ENCODE results near the gene CAT. TPM values are rescaled to one million over a fixed set of nuclear protein-coding genes. Genes with fewer than 3 reads are reported as not detected.

CAT gene
- total and polyA plus RNA-seq, 3 donors from 2014 or later, result 30.2 to 38.2 (median 30.3) TPM

- WGBS, 2 donors, result 48 to 61% methylated on average over 3 of the region's 3 CpGs
- no peaks in the 10 kb centered on the region for H3K36me3 ChIP-seq (ENCODE audit: low read depth, missing control alignments)
- DNase-seq, result no peak
- no peaks in the 10 kb centered on the region for H3K4me1 ChIP-seq
- H3K9me3 ChIP-seq, result no peaks in the 10 kb centered on the region
- no peak overlapping the region for H3K27ac ChIP-seq
- H3K27me3 ChIP-seq, result no peaks in the 10 kb centered on the region
- no peak for TF ChIP-seq CTCF (IDR thresholded peaks at IDR 0.05)
- TF ChIP-seq POLR2A (IDR thresholded peaks at IDR 0.05), result no peak
- intact Hi-C loops (cut with DNase I; ENCODE audit: low total_unique reads), result no loop called here
- H3K4me3 ChIP-seq, result no peak overlapping the region
These were observed 12.0 kb upstream of the CAT start for GRCh38 chr11:34426766-34427185.

- 67 to 84% methylated on average over 4 of the region's 4 CpGs for WGBS, 2 donors
- no peaks in the 10 kb centered on the region for H3K4me1 ChIP-seq
- H3K27ac ChIP-seq, result no peak overlapping the region
- H3K27me3 ChIP-seq, result no peaks in the 10 kb centered on the region
- TF ChIP-seq CTCF (IDR thresholded peaks at IDR 0.05) (no peak), POLR2A (IDR thresholded peaks at IDR 0.05) (no peak)
- H3K4me3 ChIP-seq, result no peak overlapping the region
- no peaks in the 10 kb centered on the region for H3K9me3 ChIP-seq
- no peaks in the 10 kb centered on the region for H3K36me3 ChIP-seq (ENCODE audit: low read depth, missing control alignments)
- intact Hi-C loops (cut with DNase I; ENCODE audit: low total_unique reads), result no loop called here
- DNase-seq, result no peak
These were observed 11.4 kb upstream of the CAT start for GRCh38 chr11:34427186-34427805.

GRCh38 chr11:34431979-34432378 is 6.8 kb upstream of the CAT start:
- DNase-seq, result no peak
- Histone ChIP-seq H3K27ac (no peak overlapping the region), H3K4me3 (no peak overlapping the region), H3K4me1 (no peaks in the 10 kb centered on the region), H3K9me3 (no peaks in the 10 kb centered on the region), H3K27me3 (no peaks in the 10 kb centered on the region), H3K36me3 (ENCODE audit: low read depth, missing control alignments) (no peaks in the 10 kb centered on the region)
- WGBS, 2 donors, result 87 to 88% methylated on average over 4 of the region's 4 CpGs
- TF ChIP-seq POLR2A (IDR thresholded peaks at IDR 0.05) (no peak), CTCF (IDR thresholded peaks at IDR 0.05) (no peak)
- intact Hi-C loops (cut with DNase I; ENCODE audit: low total_unique reads), result no loop called here

- H3K36me3 ChIP-seq (ENCODE audit: low read depth, missing control alignments), result no peaks in the 10 kb centered on the region
- TF ChIP-seq POLR2A (IDR thresholded peaks at IDR 0.05) (no peak), CTCF (IDR thresholded peaks at IDR 0.05) (no peak)
- WGBS, 2 donors, result 74 to 91% methylated on average over 5 of the region's 5 CpGs
- no peaks in the 10 kb centered on the region for H3K9me3 ChIP-seq
- H3K4me3 ChIP-seq, result no peak overlapping the region
- no peak overlapping the region for H3K27ac ChIP-seq
- intact Hi-C loops (cut with DNase I; ENCODE audit: low total_unique reads), result no loop called here
- no peaks in the 10 kb centered on the region for H3K4me1 ChIP-seq
- DNase-seq, result no peak
- no peaks in the 10 kb centered on the region for H3K27me3 ChIP-seq
These were observed 5.9 kb upstream of the CAT start for GRCh38 chr11:34432822-34433221.

GRCh38 chr11:34433899-34434298 is 4.8 kb upstream of the CAT start:
- no peaks in the 10 kb centered on the region for H3K4me1 ChIP-seq
- no peaks in the 10 kb centered on the region for H3K27me3 ChIP-seq
- no peaks in the 10 kb centered on the region for H3K9me3 ChIP-seq
- no peak overlapping the region for H3K27ac ChIP-seq
- H3K36me3 ChIP-seq (ENCODE audit: low read depth, missing control alignments), result no peaks in the 10 kb centered on the region
- H3K4me3 ChIP-seq, result no peak overlapping the region
- WGBS, 2 donors, result 86 to 91% methylated on average over 3 of the region's 3 CpGs
- TF ChIP-seq CTCF (IDR thresholded peaks at IDR 0.05) (no peak), POLR2A (IDR thresholded peaks at IDR 0.05) (no peak)
- intact Hi-C loops (cut with DNase I; ENCODE audit: low total_unique reads), result no loop called here
- no peak for DNase-seq

Data from testis (tissue), 3 donors.